Kidney (tissue), 14 donors: ENCODE measurements around the gene ARMC8. TPM values are rescaled to one million over a fixed set of nuclear protein-coding genes. Genes with fewer than 3 reads are reported as not detected.
A peak's percentile ranks its signal among the peaks of the same experiment; 100 is the strongest.

ENCODE experiments used
- DNase-seq, 5 donors: peaks; one replicate each; pipeline ENCODE4 v3.0.0-alpha.2; 2013 to 2020
- FAIRE-seq: peaks from 2 replicates; lab custom pipeline; 2012; peaks lifted over from hg19 to GRCh38; lab: Jason Lieb, UNC
- H3K27ac ChIP-seq, 2 donors: one replicate each; pipeline ENCODE4 v1.7.0; 2013; ENCODE audit warnings: low read depth in 2 of 2, low read length in 2 of 2, inconsistent platforms in 1 of 2
- H3K27me3 ChIP-seq: one replicate; pipeline ENCODE4 v1.7.1; 2013; ENCODE audit warnings: low read length, inconsistent platforms; ENCODE audit not compliant: control insufficient read depth, insufficient read depth
- H3K36me3 ChIP-seq, 3 donors: one replicate each; pipeline versions ENCODE4 v1.7.0 to v1.7.1; 2013; ENCODE audit warnings: low read length in 3 of 3, control low read depth in 1 of 3, inconsistent platforms in 1 of 3; ENCODE audit not compliant: insufficient read depth in 3 of 3, control insufficient read depth in 2 of 3
- H3K4me1 ChIP-seq, 3 donors: one replicate each; pipeline versions ENCODE4 v1.7.0 to v1.7.1; 2013; ENCODE audit warnings: low read length in 3 of 3, inconsistent platforms in 1 of 3, low read depth in 1 of 3; ENCODE audit not compliant: control insufficient read depth in 2 of 3, insufficient read depth in 2 of 3
- H3K4me3 ChIP-seq, 3 donors: one replicate each; pipeline versions ENCODE4 v1.7.0 to v1.8.1; 2013; ENCODE audit warnings: low read length in 3 of 3, control low read depth in 1 of 3, inconsistent platforms in 1 of 3
- H3K9ac ChIP-seq, 3 donors: one replicate each; pipeline versions ENCODE4 v1.7.0 to v1.7.1; 2013; ENCODE audit warnings: low read length in 3 of 3, control low read depth in 1 of 3, inconsistent platforms in 1 of 3
- H3K9me3 ChIP-seq, 3 donors: one replicate each; pipeline versions ENCODE4 v1.7.0 to v1.7.1; 2013; ENCODE audit warnings: low read length in 3 of 3, control low read depth in 1 of 3, inconsistent platforms in 1 of 3; ENCODE audit not compliant: control insufficient read depth in 2 of 3, insufficient read depth in 1 of 3
- intact Hi-C: fragments of 100-400 bp; cut with DNase I; formaldehyde crosslinking; loops from one replicate; pipeline ENCODE4 v1.11.1; 2022
- polyA plus RNA-seq: library from polyadenylated mRNA; stranded (reverse); fragments of 350-450 nt; fragmentation: Illumina TruSeq; extraction: RNeasy Lipid Tissue Mini Kit (QIAGEN cat#74804); gene quantifications from one replicate; pipeline ENCODE4 v1.2.3, GENCODE V29; 2014; ENCODE audit warnings: low read depth, low replicate concordance; ENCODE audit not compliant: insufficient read depth
- total RNA-seq: library from RNA; stranded (reverse); fragmentation: NEBNext Ultra II Directional; extraction: Animal tissue kit (Norgen Biotek cat#: 25700); gene quantifications from one replicate; pipeline ENCODE4 v1.2.1, GENCODE V29; 2021
- TF ChIP-seq, protein P1 (sequence below): IDR thresholded peaks from 3 replicates; pipeline ENCODE4 v1.5.1; 2012; ENCODE audit warnings: mild to moderate bottlenecking, moderate library complexity, borderline replicate concordance; ENCODE audit not compliant: insufficient read depth; ENCODE audit errors: extremely low read depth
- donor health status: control.
- donor health status: control.
- donor health status: control.
- donor health status: control.
- donor health status: control.
- donor health status: DM: yes; HTN: yes; CAD: no.
- donor health status: Normal renal cell carcinoma (clear cell type).

Gene ARMC8
- total and polyA plus RNA-seq, 2 donors from 2014 or later: 17.1 to 47.3 TPM

DNA sequence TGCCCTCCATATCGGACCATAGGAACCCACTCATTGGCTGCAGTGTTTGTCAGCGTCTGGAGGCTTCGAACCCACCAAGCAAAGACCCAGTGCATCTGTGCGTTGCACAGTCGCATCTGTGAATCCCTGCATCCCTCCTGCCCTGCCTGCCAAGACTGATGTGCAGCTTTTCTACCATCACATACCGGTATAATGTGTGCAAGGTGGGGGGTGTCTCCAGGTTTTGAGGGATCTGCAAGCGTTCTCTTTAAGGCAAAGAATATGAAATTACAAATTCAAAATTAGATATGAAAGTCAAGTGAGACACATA, 142.8 kb downstream of the ARMC8 start:
- Histone ChIP-seq H3K4me3 (peak overlapping the region; percentile 66 to 75 (median 68)), H3K9me3 (no peaks in the 10 kb centered on the region), H3K27ac (no peak overlapping the region), H3K36me3 (no peaks in the 10 kb centered on the region), H3K27me3 (no peaks in the 10 kb centered on the region), H3K4me1 (peaks cover 0 to 5% (median 0%) of the 10 kb centered on the region in 3 donors), H3K9ac (peak overlapping the region in 1 of 3 donors; percentile 30)
- DNase-seq (no peak), FAIRE-seq (no peak)
- TF ChIP-seq, protein P1, sequence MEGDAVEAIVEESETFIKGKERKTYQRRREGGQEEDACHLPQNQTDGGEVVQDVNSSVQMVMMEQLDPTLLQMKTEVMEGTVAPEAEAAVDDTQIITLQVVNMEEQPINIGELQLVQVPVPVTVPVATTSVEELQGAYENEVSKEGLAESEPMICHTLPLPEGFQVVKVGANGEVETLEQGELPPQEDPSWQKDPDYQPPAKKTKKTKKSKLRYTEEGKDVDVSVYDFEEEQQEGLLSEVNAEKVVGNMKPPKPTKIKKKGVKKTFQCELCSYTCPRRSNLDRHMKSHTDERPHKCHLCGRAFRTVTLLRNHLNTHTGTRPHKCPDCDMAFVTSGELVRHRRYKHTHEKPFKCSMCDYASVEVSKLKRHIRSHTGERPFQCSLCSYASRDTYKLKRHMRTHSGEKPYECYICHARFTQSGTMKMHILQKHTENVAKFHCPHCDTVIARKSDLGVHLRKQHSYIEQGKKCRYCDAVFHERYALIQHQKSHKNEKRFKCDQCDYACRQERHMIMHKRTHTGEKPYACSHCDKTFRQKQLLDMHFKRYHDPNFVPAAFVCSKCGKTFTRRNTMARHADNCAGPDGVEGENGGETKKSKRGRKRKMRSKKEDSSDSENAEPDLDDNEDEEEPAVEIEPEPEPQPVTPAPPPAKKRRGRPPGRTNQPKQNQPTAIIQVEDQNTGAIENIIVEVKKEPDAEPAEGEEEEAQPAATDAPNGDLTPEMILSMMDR: no peak
- intact Hi-C loops: loop anchor here (10.0 kb wide), 1 partner anchor 95 kb away; no protein-coding TSS in a partner anchor

DNA sequence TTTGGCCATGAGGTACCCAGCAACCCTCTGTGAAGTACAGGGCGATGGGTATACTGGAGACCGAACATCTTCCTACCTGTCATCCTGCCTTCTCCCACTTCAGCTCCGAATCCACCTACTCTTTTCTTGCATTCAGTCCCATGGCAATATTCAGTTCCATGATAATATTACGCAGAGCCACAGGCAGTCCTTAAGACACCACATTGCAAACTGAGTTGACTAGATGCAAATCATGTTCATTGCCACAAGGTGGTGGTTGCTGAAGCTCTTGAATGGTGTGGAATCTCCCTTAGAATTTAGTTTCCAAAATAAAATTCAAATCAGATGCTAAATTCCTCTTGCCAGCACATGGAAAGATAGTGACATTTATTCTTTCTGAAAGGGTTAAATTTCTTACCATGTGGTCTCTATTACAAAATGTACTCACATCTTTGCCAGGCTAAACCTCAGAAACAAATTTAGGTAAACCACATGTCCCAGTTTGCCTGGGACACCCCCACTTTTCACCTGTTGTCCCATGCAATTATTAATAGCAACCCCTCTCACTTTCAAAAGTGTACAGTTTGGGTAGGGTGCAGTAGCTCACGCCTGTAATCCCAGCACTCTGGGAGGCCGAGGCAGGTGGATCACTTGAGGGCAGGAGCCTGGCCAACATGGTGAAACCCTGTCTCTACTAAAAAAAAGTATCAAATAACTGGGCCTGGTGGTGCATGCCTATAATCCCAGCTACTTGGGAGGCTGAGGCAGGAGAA, 144.2 kb downstream of the ARMC8 start:
- Histone ChIP-seq H3K9me3 (no peaks in the 10 kb centered on the region), H3K4me3 (no peak overlapping the region), H3K9ac (no peak overlapping the region), H3K27me3 (no peaks in the 10 kb centered on the region), H3K36me3 (no peaks in the 10 kb centered on the region), H3K27ac (no peak overlapping the region), H3K4me1 (peaks cover 0 to 5% (median 0%) of the 10 kb centered on the region in 3 donors)
- DNase-seq (peak in 1 of 5 donors; percentile 19), FAIRE-seq (no peak)
- TF ChIP-seq, protein P1: no peak
- intact Hi-C loops: loop anchor here (10.0 kb wide), 1 partner anchor 93 kb away; no protein-coding TSS in a partner anchor

DNA sequence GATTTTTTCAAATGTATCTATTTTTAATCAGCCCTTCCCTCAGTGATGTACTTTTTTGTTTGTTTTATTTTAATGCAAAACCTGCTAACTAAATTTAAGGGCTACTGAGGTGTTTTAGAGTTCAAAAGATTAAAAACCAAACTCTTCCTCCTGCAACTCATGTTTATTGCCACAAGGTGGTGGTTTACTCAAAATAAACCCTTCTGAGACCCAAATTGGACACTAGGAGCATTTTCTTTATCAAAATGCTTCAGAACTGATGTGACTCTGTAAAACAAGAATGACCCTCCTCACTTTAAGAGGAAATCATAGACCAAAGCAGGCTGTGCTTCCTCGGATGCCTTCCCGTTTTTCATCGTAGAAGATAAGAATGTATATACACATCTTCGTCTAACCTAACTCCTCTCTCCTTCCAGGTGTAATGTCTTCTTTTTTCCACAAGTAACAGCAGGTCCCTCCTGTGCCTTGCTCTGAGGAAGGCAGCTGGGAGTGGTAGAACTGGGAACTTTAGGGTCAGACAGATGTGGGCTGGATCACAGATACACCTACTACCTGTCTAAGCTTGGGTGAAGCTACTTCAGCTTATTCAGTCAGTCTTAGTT, 145.5 kb downstream of the ARMC8 start:
- no peaks in the 10 kb centered on the region for H3K27me3 ChIP-seq
- peaks cover 0 to 5% (median 0%) of the 10 kb centered on the region in 3 donors for H3K4me1 ChIP-seq
- DNase-seq (peak in 2 of 5 donors; percentile 53 to 59), FAIRE-seq (peak; percentile 62)
- TF ChIP-seq, protein P1: peak; percentile 62
- no peaks in the 10 kb centered on the region for H3K36me3 ChIP-seq
- no peak overlapping the region for H3K4me3 ChIP-seq
- no peak overlapping the region for H3K27ac ChIP-seq
- no peak overlapping the region for H3K9ac ChIP-seq
- intact Hi-C loops: loop anchor here (10.0 kb wide), 1 partner anchor 92 kb away; no protein-coding TSS in a partner anchor
- H3K9me3 ChIP-seq: no peaks in the 10 kb centered on the region
